ENCODE measurements around the gene CNNM2.

The CNNM2 gene

GRCh38 chr10:103089493-103089892, 171.4 kb downstream of the CNNM2 start:
- Histone ChIP-seq H3K4me3 (ENCODE audit: low read length) (no peak overlapping the region), H3K27me3 (ENCODE audit: insufficient read depth, low read length) (no peaks in the 10 kb centered on the region), H3K4me1 (ENCODE audit: insufficient read depth, low read length) (no peaks in the 10 kb centered on the region), H3K9ac (ENCODE audit: low read depth, low read length) (no peak overlapping the region), H3K9me3 (ENCODE audit: insufficient read depth, low read depth, low read length) (no peaks in the 10 kb centered on the region), H3K36me3 (ENCODE audit: insufficient read depth, low read length) (peaks cover 89% of the 10 kb centered on the region), H3K27ac (ENCODE audit: low read depth, low read length) (no peak overlapping the region)
- WGBS: 94% methylated on average over 9 of the region's 10 CpGs

GRCh38 chr10:103090911-103091310, 172.8 kb downstream of the CNNM2 start:
- Histone ChIP-seq H3K36me3 (ENCODE audit: insufficient read depth, low read length) (peaks cover 92% of the 10 kb centered on the region), H3K27me3 (ENCODE audit: insufficient read depth, low read length) (no peaks in the 10 kb centered on the region)

GRCh38 chr10:103095005-103095404, 176.9 kb downstream of the CNNM2 start:
- H3K27ac ChIP-seq (ENCODE audit: low read depth, low read length): no peak overlapping the region
- H3K36me3 ChIP-seq (ENCODE audit: insufficient read depth, low read length): peaks cover 94% of the 10 kb centered on the region
- no peak overlapping the region for H3K9ac ChIP-seq (ENCODE audit: low read depth, low read length)
- no peak overlapping the region for H3K4me3 ChIP-seq (ENCODE audit: low read length)
- H3K27me3 ChIP-seq (ENCODE audit: insufficient read depth, low read length): no peaks in the 10 kb centered on the region
- H3K9me3 ChIP-seq (ENCODE audit: insufficient read depth, low read depth, low read length): no peaks in the 10 kb centered on the region
- no peaks in the 10 kb centered on the region for H3K4me1 ChIP-seq (ENCODE audit: insufficient read depth, low read length)

More at GRCh38 chr10:103090911-103091310, 172.8 kb downstream of the CNNM2 start:
- Histone ChIP-seq H3K4me1 (ENCODE audit: insufficient read depth, low read length) (no peaks in the 10 kb centered on the region), H3K9ac (ENCODE audit: low read depth, low read length) (no peak overlapping the region), H3K4me3 (ENCODE audit: low read length) (no peak overlapping the region), H3K9me3 (ENCODE audit: insufficient read depth, low read depth, low read length) (no peaks in the 10 kb centered on the region), H3K27ac (ENCODE audit: low read depth, low read length) (no peak overlapping the region)
- 95% methylated on average over 7 of the region's 7 CpGs for WGBS

- Histone ChIP-seq H3K36me3 (ENCODE audit: insufficient read depth, low read length) (peaks cover 94% of the 10 kb centered on the region), H3K4me3 (ENCODE audit: low read length) (no peak overlapping the region), H3K9me3 (ENCODE audit: insufficient read depth, low read depth, low read length) (no peaks in the 10 kb centered on the region), H3K4me1 (ENCODE audit: insufficient read depth, low read length) (no peaks in the 10 kb centered on the region), H3K9ac (ENCODE audit: low read depth, low read length) (no peak overlapping the region), H3K27me3 (ENCODE audit: insufficient read depth, low read length) (no peaks in the 10 kb centered on the region), H3K27ac (ENCODE audit: low read depth, low read length) (no peak overlapping the region)
- WGBS: 98% methylated on average over 3 of the region's 3 CpGs
These were observed 178.0 kb downstream of the CNNM2 start for GRCh38 chr10:103096130-103096529.

- Histone ChIP-seq H3K4me1 (ENCODE audit: insufficient read depth, low read length) (peaks cover 6% of the 10 kb centered on the region; the same call in 1 of the 2 replicates), H3K4me3 (ENCODE audit: low read length) (no peak overlapping the region), H3K9me3 (ENCODE audit: insufficient read depth, low read depth, low read length) (no peaks in the 10 kb centered on the region), H3K36me3 (ENCODE audit: insufficient read depth, low read length) (peaks cover 93% of the 10 kb centered on the region), H3K27me3 (ENCODE audit: insufficient read depth, low read length) (no peaks in the 10 kb centered on the region), H3K9ac (ENCODE audit: low read depth, low read length) (no peak overlapping the region), H3K27ac (ENCODE audit: low read depth, low read length) (no peak overlapping the region)
These were observed 180.1 kb downstream of the CNNM2 start for GRCh38 chr10:103098240-103098639.

GRCh38 chr10:103100620-103101019, 182.5 kb downstream of the CNNM2 start:
- Histone ChIP-seq H3K9me3 (ENCODE audit: insufficient read depth, low read depth, low read length) (no peaks in the 10 kb centered on the region), H3K4me3 (ENCODE audit: low read length) (no peak overlapping the region), H3K4me1 (ENCODE audit: insufficient read depth, low read length) (peaks cover 6% of the 10 kb centered on the region; the same call in 1 of the 2 replicates), H3K27ac (ENCODE audit: low read depth, low read length) (no peak overlapping the region), H3K27me3 (ENCODE audit: insufficient read depth, low read length) (no peaks in the 10 kb centered on the region), H3K9ac (ENCODE audit: low read depth, low read length) (no peak overlapping the region), H3K36me3 (ENCODE audit: insufficient read depth, low read length) (peaks cover 90% of the 10 kb centered on the region)
- WGBS: 84% methylated on average over 2 of the region's 2 CpGs

- no peaks in the 10 kb centered on the region for H3K27me3 ChIP-seq (ENCODE audit: insufficient read depth, low read length)
- no peak overlapping the region for H3K4me3 ChIP-seq (ENCODE audit: low read length)
- no peaks in the 10 kb centered on the region for H3K9me3 ChIP-seq (ENCODE audit: insufficient read depth, low read depth, low read length)
- H3K9ac ChIP-seq (ENCODE audit: low read depth, low read length): no peak overlapping the region
- H3K27ac ChIP-seq (ENCODE audit: low read depth, low read length): no peak overlapping the region
- WGBS: 89% methylated on average over 3 of the region's 3 CpGs
- peaks cover 78% of the 10 kb centered on the region for H3K36me3 ChIP-seq (ENCODE audit: insufficient read depth, low read length)
- H3K4me1 ChIP-seq (ENCODE audit: insufficient read depth, low read length): peaks cover 6% of the 10 kb centered on the region; the same call in 1 of the 2 replicates
These were observed 184.1 kb downstream of the CNNM2 start for GRCh38 chr10:103102195-103102594.

- no peak overlapping the region for H3K4me3 ChIP-seq (ENCODE audit: low read length)
- peaks cover 6% of the 10 kb centered on the region; the same call in 1 of the 2 replicates for H3K4me1 ChIP-seq (ENCODE audit: insufficient read depth, low read length)
- H3K9ac ChIP-seq (ENCODE audit: low read depth, low read length): no peak overlapping the region
- H3K36me3 ChIP-seq (ENCODE audit: insufficient read depth, low read length): peaks cover 60% of the 10 kb centered on the region
- 96% methylated on average over 1 of the region's 2 CpGs for WGBS
- H3K27me3 ChIP-seq (ENCODE audit: insufficient read depth, low read length): no peaks in the 10 kb centered on the region
- no peaks in the 10 kb centered on the region for H3K9me3 ChIP-seq (ENCODE audit: insufficient read depth, low read depth, low read length)
- H3K27ac ChIP-seq (ENCODE audit: low read depth, low read length): no peak overlapping the region
These were observed 185.9 kb downstream of the CNNM2 start for GRCh38 chr10:103103989-103104388.

- Histone ChIP-seq H3K27ac (ENCODE audit: low read depth, low read length) (no peak overlapping the region), H3K4me3 (ENCODE audit: low read length) (no peak overlapping the region), H3K27me3 (ENCODE audit: insufficient read depth, low read length) (no peaks in the 10 kb centered on the region), H3K4me1 (ENCODE audit: insufficient read depth, low read length) (peaks cover 6% of the 10 kb centered on the region; the same call in 1 of the 2 replicates), H3K9me3 (ENCODE audit: insufficient read depth, low read depth, low read length) (no peaks in the 10 kb centered on the region), H3K36me3 (ENCODE audit: insufficient read depth, low read length) (peaks cover 53% of the 10 kb centered on the region), H3K9ac (ENCODE audit: low read depth, low read length) (no peak overlapping the region)
- 100% methylated on average over 1 of the region's 2 CpGs for WGBS
These were observed 186.6 kb downstream of the CNNM2 start for GRCh38 chr10:103104721-103105120.

- peaks cover 45% of the 10 kb centered on the region for H3K36me3 ChIP-seq (ENCODE audit: insufficient read depth, low read length)
- 100% methylated on average over 1 of the region's 1 CpG for WGBS
These were observed 187.4 kb downstream of the CNNM2 start for GRCh38 chr10:103105462-103105861.

GRCh38 chr10:103106539-103106938, 188.4 kb downstream of the CNNM2 start:
- Histone ChIP-seq H3K4me3 (ENCODE audit: low read length) (no peak overlapping the region), H3K36me3 (ENCODE audit: insufficient read depth, low read length) (peaks cover 35% of the 10 kb centered on the region), H3K27ac (ENCODE audit: low read depth, low read length) (no peak overlapping the region)

More at GRCh38 chr10:103105462-103105861, 187.4 kb downstream of the CNNM2 start:
- no peak overlapping the region for H3K4me3 ChIP-seq (ENCODE audit: low read length)
- H3K27ac ChIP-seq (ENCODE audit: low read depth, low read length): no peak overlapping the region
- H3K9ac ChIP-seq (ENCODE audit: low read depth, low read length): no peak overlapping the region
- no peaks in the 10 kb centered on the region for H3K9me3 ChIP-seq (ENCODE audit: insufficient read depth, low read depth, low read length)
- peaks cover 6% of the 10 kb centered on the region for H3K4me1 ChIP-seq (ENCODE audit: insufficient read depth, low read length)
- no peaks in the 10 kb centered on the region for H3K27me3 ChIP-seq (ENCODE audit: insufficient read depth, low read length)

GRCh38 chr10:103109821-103110220, 191.7 kb downstream of the CNNM2 start:
- Histone ChIP-seq H3K4me1 (ENCODE audit: insufficient read depth, low read length) (peaks cover 18% of the 10 kb centered on the region), H3K9me3 (ENCODE audit: insufficient read depth, low read depth, low read length) (no peaks in the 10 kb centered on the region), H3K27ac (ENCODE audit: low read depth, low read length) (no peak overlapping the region), H3K27me3 (ENCODE audit: insufficient read depth, low read length) (no peaks in the 10 kb centered on the region), H3K36me3 (ENCODE audit: insufficient read depth, low read length) (peaks cover 9% of the 10 kb centered on the region), H3K9ac (ENCODE audit: low read depth, low read length) (no peak overlapping the region), H3K4me3 (ENCODE audit: low read length) (no peak overlapping the region)
- WGBS: 99% methylated on average over 2 of the region's 2 CpGs

More at GRCh38 chr10:103106539-103106938, 188.4 kb downstream of the CNNM2 start:
- H3K27me3 ChIP-seq (ENCODE audit: insufficient read depth, low read length): no peaks in the 10 kb centered on the region
- no peaks in the 10 kb centered on the region for H3K9me3 ChIP-seq (ENCODE audit: insufficient read depth, low read depth, low read length)
- H3K4me1 ChIP-seq (ENCODE audit: insufficient read depth, low read length): peaks cover 17% of the 10 kb centered on the region
- H3K9ac ChIP-seq (ENCODE audit: low read depth, low read length): no peak overlapping the region

All from HUES64 (cell line).